Panc1 (cell line): ENCODE data around the gene HCAR2.

ENCODE experiments used
- CTCF ChIP-seq: fragments of 450-650 bp; IDR thresholded peaks from 2 replicates; pipeline ENCODE4 v1.5.1; 2017; ENCODE audit warnings: mild to moderate bottlenecking
- POLR2AphosphoS5 ChIP-seq: IDR thresholded peaks from 2 replicates; pipeline ENCODE4 v1.6.1; 2012; ENCODE audit warnings: mild to moderate bottlenecking, low read depth, low read length, moderate library complexity
- REST ChIP-seq, 2 experiments: IDR thresholded peaks; 2 replicates each; pipeline ENCODE4 v1.6.1; 2011 to 2012; ENCODE audit warnings: low read depth in 2 of 2, control low read depth in 1 of 2, low read length in 1 of 2, mild to moderate bottlenecking in 1 of 2, moderate library complexity in 1 of 2; ENCODE audit not compliant: insufficient read depth in 1 of 2
- TCF7L2 ChIP-seq: IDR thresholded peaks from 2 replicates; pipeline ENCODE4 v1.6.1; 2011; ENCODE audit warnings: mild to moderate bottlenecking, low read depth, low read length, inconsistent platforms

GRCh38 chr12:122691566-122691965 lies 11.6 kb downstream of the HCAR2 start:
- TF ChIP-seq CTCF (no peak), POLR2AphosphoS5 (no peak), REST (IDR thresholded peaks at IDR 0.05; ENCODE audit: insufficient read depth in 1 of 2, low read depth in 2 of 2, low read length in 1 of 2) (no peak), TCF7L2 (no peak)
